ENCODE results near the gene RNF133. TPM values are rescaled to one million over a fixed set of nuclear protein-coding genes. Genes with fewer than 3 reads are reported as not detected.

RNF133 gene
- total and polyA plus RNA-seq, 9 of the 15 experiments (the other 6 are each of a cell fraction or from before 2014, with no cell fraction given): not detected

GRCh38 chr7:122694697-122695096 is 4.2 kb downstream of the RNF133 start (continued):
- TF ChIP-seq TEAD2 (tag; IDR thresholded peaks at IDR 0.05): no peak
- TF ChIP-seq PCBP1 (IDR thresholded peaks at IDR 0.05; ENCODE audit: low read depth, low read length, poor library complexity, severe bottlenecking): no peak
- TF ChIP-seq BRCA1 (IDR thresholded peaks at IDR 0.05): no peak
- no peak for TF ChIP-seq BRCA1 (CRISPR knock-in tag; IDR thresholded peaks at IDR 0.05)
- TF ChIP-seq EP400 (IDR thresholded peaks at IDR 0.05): no peak

GRCh38 chr7:122692769-122693309 is 6.1 kb downstream of the RNF133 start:
- no peak for ATAC-seq
- Histone ChIP-seq H3K27me3 (ENCODE audit: control insufficient read depth in 2 of 2, insufficient read depth in 2 of 2, low read length in 2 of 2) (no peaks in the 10 kb centered on the region), H3K79me2 (ENCODE audit: control insufficient read depth, insufficient read depth, low read length) (no peaks in the 10 kb centered on the region), H3K4me1 (replicated peaks in 1 of 2; ENCODE audit: control insufficient read depth in 2 of 2, insufficient read depth in 2 of 2, low read length in 2 of 2) (no peaks in the 10 kb centered on the region), H3K9me1 (ENCODE audit: control insufficient read depth, insufficient read depth, low read length) (no peaks in the 10 kb centered on the region), H4K20me1 (replicated peaks; ENCODE audit: control insufficient read depth, insufficient read depth, low read length) (no peaks in the 10 kb centered on the region), H3K36me3 (ENCODE audit: control insufficient read depth, insufficient read depth, low read length) (no peaks in the 10 kb centered on the region), H3K9me3 (replicated peaks; ENCODE audit: control insufficient read depth, insufficient read depth, low read depth, low read length) (no peaks in the 10 kb centered on the region; the same call in 1 of the 2 replicates), H2AFZ (ENCODE audit: low read depth, low read length) (no peak overlapping the region), H3K4me3 (no peak overlapping the region), H3K4me2 (ENCODE audit: insufficient read depth, low read length) (no peak overlapping the region), H3K9ac (ENCODE audit: insufficient read depth in 1 of 2, low read depth in 2 of 2, low read length in 2 of 2) (no peak overlapping the region), H3K27ac (ENCODE audit: extremely low read depth, low read depth, low read length) (no peak overlapping the region)
- POLR2A ChIA-PET: no interaction called here
- no peak for FAIRE-seq
- no peak for DNase-seq (ENCODE audit: extremely low read depth in 1 of 4, low spot score in 3 of 4)
- CTCF ChIA-PET (ENCODE audit: low intra/inter-chr PET ratio): no interaction called here
- 4% methylated on average over 3 of the region's 3 CpGs for WGBS (ENCODE audit: insufficient coverage, low coverage, missing lambda C conversion rate)
- no peak for TF ChIP-seq ZNF239 (CRISPR knock-in tag; IDR thresholded peaks at IDR 0.05)
- TF ChIP-seq CEBPZ (IDR thresholded peaks at IDR 0.05; ENCODE audit: borderline replicate concordance, low read depth, low read length): no peak
- no peak for TF ChIP-seq ZNF3 (CRISPR knock-in tag; IDR thresholded peaks at IDR 0.05)
- TF ChIP-seq NFE2 (IDR thresholded peaks at IDR 0.05; ENCODE audit: low read depth): peak; percentile 62
- 0 out of 2 replicates have a peak, but pooled peaks have one; percentile 52 for TF ChIP-seq CREB3 (tag; conservative IDR thresholded peaks at IDR 0.05; ENCODE audit: low read depth)
- peak; percentile 38; the same call in 1 of the 2 replicates for TF ChIP-seq C11orf30 (IDR thresholded peaks at IDR 0.05; ENCODE audit: low read depth)
- peak; percentile 65 for TF ChIP-seq MAFG (tag; conservative IDR thresholded peaks at IDR 0.05)
- peak; percentile 23; the same call in 1 of the 2 replicates for TF ChIP-seq MAFK (IDR thresholded peaks at IDR 0.05; ENCODE audit: low read length)
- no peak for TF ChIP-seq SMARCA5 (IDR thresholded peaks at IDR 0.05)
- peak; percentile 42; the same call in 1 of the 2 replicates for TF ChIP-seq NFE2L1 (tag; IDR thresholded peaks at IDR 0.05; ENCODE audit: borderline replicate concordance, low read depth)
- peak; percentile 72 for TF ChIP-seq BACH1 (tag; IDR thresholded peaks at IDR 0.05)
- no peak for TF ChIP-seq NCOA4 (IDR thresholded peaks at IDR 0.05; ENCODE audit: partially characterized antibody)
- no peak for TF ChIP-seq ETS2 (tag; IDR thresholded peaks at IDR 0.05; ENCODE audit: borderline replicate concordance, poor library complexity, severe bottlenecking)
- TF ChIP-seq ZNF311 (CRISPR knock-in tag; IDR thresholded peaks at IDR 0.05): peak; percentile 80
- in situ Hi-C loops (cut with MboI) (no loop called here), intact Hi-C loops (cut with micrococcal nuclease) (no loop called here)
- no TSS peak for BruUV-seq (replicated peaks)

Measured in K562 (cell line).